C4-2B (cell line): ENCODE data around the gene SOX11.

Source experiments
- H3K27ac ChIP-seq: fragments of 450-650 bp; 2 replicates; pipeline ENCODE4 v1.5.1; 2017
- CTCF ChIP-seq: fragments of 450-650 bp; conservative IDR thresholded peaks from 2 replicates; pipeline ENCODE4 v1.5.1; 2017; ENCODE audit warnings: mild to moderate bottlenecking
- ZFX ChIP-seq: fragments of 450-650 bp; IDR thresholded peaks from 2 replicates; pipeline ENCODE4 v1.6.1; 2017

The SOX11 gene

GRCh38 chr2:5723791-5724735, 31.9 kb downstream of the SOX11 start:
- TF ChIP-seq CTCF (no peak), ZFX (no peak)
- H3K27ac ChIP-seq = no peak overlapping the region

GRCh38 chr2:5725072-5725471, 32.9 kb downstream of the SOX11 start:
- TF ChIP-seq CTCF (no peak), ZFX (no peak)
- H3K27ac ChIP-seq = no peak overlapping the region

GRCh38 chr2:5725794-5726463, 33.7 kb downstream of the SOX11 start:
- TF ChIP-seq ZFX (no peak), CTCF (no peak)
- no peak overlapping the region for H3K27ac ChIP-seq

- no peak for TF ChIP-seq CTCF
- no peak for TF ChIP-seq ZFX
Measured at GRCh38 chr2:5727235-5727634, 35.1 kb downstream of the SOX11 start.

GRCh38 chr2:5729416-5729815, 37.2 kb downstream of the SOX11 start:
- TF ChIP-seq CTCF = no peak
- TF ChIP-seq ZFX = no peak
- no peak overlapping the region for H3K27ac ChIP-seq

More at GRCh38 chr2:5727235-5727634, 35.1 kb downstream of the SOX11 start:
- no peak overlapping the region for H3K27ac ChIP-seq

- H3K27ac ChIP-seq = no peak overlapping the region; the same call in 1 of the 2 replicates
- TF ChIP-seq CTCF (no peak), ZFX (no peak)
Measured at GRCh38 chr2:5730386-5730785, 38.2 kb downstream of the SOX11 start.

- no peak overlapping the region for H3K27ac ChIP-seq
- TF ChIP-seq ZFX (no peak), CTCF (no peak)
Measured at GRCh38 chr2:5734859-5735520, 42.8 kb downstream of the SOX11 start.
